Glomerular endothelial cell (primary cell): ENCODE results near the gene ANO9. TPM values are rescaled to one million over a fixed set of nuclear protein-coding genes. Genes with fewer than 3 reads are reported as not detected.

Source experiments
- DNase-seq: peaks from one replicate; pipeline ENCODE4 v3.0.0-alpha.2; 2011; ENCODE audit warnings: low read depth, low spot score; ENCODE audit errors: extremely low read depth
- total RNA-seq: library from RNA; depleted of rRNA; stranded (reverse); fragments of >200 nt; gene quantifications from 2 replicates; pipeline ENCODE4 v1.2.3, GENCODE V29; 2015

Gene ANO9
- total RNA-seq, 1 donor from 2014 or later: 2.0 TPM

- no peak for DNase-seq
These were observed 12.2 kb upstream of the ANO9 start for GRCh38 chr11:454043-454442.

DNA sequence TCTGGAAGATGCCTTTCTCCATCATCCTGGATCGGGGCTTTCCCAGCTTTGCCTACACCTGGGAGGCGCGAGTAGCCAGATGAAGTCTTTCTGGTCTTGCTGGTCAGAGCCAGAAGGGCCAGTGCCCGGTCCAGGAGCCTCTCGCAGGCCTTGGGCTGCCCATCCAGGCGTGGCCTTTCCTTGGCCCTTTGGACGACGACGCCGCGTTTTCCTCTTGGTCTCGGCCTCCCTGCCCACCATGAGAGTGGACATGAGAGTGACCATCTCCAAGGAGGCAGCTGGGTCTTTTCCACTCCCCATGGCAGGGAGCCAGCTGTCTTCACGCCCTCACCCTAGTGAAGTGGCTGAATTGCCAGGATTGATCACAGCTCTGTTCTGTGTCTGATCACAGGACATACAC lies 11.8 kb upstream of the ANO9 start:
- no peak for DNase-seq

DNA sequence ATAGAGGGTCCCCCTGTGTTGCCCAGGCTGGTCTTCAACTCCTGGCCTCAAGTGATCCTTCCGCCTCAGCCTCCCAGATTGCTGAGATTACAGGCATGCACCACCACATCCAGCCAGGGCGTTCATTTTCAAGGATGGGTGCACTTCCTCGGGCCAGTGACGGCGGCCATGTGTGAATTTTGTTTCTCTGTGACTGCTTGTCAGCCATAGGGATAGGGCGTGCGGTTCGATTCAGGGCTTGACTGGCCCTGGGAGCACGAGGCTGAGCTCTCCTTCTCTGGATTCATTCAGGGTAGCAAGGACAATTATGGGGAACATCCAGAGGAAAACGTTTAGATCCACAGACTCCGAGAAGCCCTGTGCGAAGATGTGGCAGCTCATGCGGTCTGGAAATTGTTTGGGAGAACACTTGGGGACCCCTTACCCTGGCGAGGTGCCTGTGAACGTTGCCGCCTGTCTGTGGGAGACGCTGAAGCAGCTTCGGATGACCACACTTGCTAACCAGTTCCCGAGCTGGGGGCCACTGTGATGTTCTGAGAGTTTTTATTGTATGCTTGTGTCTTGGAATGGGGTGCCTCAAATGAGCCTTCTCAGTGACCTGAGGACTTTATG lies 11.2 kb upstream of the ANO9 start:
- DNase-seq: no peak

GRCh38 chr11:452203-452744 lies 10.5 kb upstream of the ANO9 start:
- no peak for DNase-seq

GRCh38 chr11:451738-452137 lies 9.9 kb upstream of the ANO9 start:
- no peak for DNase-seq

GRCh38 chr11:450809-451451 lies 9.1 kb upstream of the ANO9 start:
- DNase-seq: no peak

GRCh38 chr11:449889-450808 lies 8.3 kb upstream of the ANO9 start, which contains the start of gene PTDSS2:
PTDSS2 (plus strand) TSS chr11:450279; CDS start chr11:450456, 177 bp downstream.
- no peak for DNase-seq

- no peak for DNase-seq
These were observed 6.3 kb upstream of the ANO9 start for GRCh38 chr11:447923-448731.

- no peak for DNase-seq
These were observed 5.1 kb upstream of the ANO9 start for GRCh38 chr11:446891-447290.

DNA sequence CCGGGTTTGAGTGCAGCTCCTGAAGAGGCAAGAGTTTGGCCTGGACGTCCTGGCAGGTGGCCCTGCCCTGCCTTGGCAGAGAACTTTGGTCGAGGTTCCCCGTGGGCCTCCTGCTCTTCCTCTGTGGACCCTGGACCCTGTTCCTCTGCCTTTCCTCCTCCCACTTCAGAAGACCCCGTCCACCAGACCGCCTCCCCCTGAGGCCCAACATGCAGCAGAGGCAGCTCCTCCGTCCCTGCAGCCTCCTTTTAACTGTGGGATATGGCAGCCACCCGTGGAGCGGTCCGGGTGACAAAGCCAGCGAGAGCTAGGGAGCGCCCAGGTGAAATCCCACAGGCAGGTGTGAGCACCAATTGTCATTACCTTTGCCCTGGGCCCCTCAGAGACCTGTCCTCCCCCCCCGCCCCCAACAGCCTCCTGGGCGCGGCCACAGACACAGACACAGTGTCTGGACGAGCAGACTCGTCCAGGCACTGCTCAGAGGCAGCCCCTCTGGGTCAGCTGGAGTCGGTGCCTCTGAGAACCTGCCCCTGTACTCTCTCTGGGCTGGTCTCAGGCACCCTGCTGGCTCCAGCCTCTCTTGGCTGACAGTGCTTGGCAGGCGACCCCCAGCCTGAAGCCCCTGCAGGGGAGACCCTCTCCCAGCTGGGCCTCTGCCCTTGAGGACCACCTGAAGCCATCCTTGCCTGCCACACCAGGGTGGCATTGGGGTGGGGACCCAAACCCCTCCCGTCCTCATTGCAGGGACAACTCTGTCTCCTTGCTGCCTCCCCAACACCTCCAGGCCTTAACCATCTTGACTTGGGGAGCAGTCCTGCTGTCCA lies 4.2 kb upstream of the ANO9 start:
- no peak for DNase-seq

DNA sequence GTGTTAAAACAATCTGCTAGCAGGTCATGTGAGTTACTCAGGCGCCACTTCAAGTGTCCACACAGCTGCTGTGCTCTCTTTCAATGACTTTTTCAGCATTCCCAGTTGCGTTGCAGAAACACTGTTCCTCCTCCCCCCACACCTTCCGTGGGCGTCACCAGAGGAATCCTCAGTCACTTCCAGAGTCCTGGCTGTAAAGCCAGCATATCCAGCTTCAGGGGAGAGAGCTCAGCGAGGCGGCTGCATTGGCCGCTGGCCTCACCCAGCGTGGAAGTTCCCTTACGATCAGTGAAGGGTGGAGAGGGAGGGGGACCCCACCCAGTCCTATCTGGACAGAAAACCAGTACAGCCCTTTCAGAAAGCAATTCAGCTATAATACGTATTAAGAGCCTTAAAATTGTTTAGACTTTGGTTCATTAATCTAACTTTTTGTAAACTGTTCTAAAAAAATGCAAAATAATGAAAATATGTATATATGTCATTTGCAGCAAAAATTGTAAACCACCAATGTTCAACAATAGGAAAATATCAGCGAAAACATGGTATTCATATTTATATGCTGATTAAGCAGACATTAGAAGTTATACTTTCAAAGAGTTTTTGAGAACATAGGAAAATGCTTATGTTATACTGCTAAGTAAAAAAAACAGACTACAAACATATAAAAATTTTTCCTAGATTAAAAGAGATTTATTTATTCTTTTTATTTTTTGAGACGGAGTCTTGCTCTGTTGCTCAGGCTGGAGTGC lies 2.8 kb upstream of the ANO9 start:
- DNase-seq: no peak

- DNase-seq: no peak
These were observed 1.9 kb upstream of the ANO9 start for GRCh38 chr11:443542-444199.

DNA sequence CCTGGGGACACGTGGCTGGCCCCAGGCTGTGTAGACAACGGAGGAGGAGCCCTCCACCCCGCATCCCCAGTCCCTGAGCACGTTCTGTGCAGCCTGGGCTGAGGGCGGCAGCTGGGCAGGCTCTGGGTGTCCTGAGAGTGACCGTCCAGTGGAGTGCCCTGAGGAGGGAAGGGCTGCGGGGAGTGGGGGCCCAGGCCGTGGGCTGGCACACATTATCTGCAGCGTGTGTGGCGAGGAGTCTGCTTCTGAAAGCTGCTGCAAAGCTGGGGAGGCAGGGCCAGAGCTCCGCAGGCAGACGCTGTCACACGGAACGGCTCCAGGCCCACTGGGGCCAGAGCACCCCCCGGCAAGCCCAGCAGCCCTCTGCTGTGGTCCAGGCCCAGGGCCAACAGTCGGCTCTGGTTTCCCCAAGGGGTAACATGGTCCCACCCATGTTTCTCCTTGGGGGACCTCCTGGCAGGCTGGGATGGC lies 835 bp upstream of the ANO9 start:
- no peak for DNase-seq

DNA sequence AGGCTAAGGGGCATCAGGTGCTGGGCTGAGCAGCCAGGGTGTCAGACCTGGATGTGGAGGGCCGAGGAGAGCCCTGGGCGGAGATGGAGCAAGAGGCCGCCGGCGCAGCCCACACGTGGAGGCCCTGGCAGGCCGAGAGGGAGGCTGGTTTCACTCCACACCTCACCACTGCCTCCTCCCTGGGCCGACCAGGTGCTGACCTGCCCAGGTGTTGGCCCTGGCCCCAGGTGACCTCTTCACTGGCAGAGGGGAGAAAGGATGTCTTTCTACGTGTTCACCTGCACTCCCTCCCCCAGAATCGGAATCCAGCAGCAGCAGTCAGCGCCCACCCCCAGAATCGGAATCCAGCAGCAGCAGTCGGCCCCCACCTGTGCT lies 781 bp downstream of the ANO9 start:
- DNase-seq: no peak

- DNase-seq: no peak
These were observed 1.5 kb downstream of the ANO9 start for GRCh38 chr11:440065-441042.

- no peak for DNase-seq
These were observed 2.3 kb downstream of the ANO9 start for GRCh38 chr11:439315-440064.
